Fibroblast of lung (primary cell): Measurements from ENCODE around the gene KLHL18. TPM values are rescaled to one million over a fixed set of nuclear protein-coding genes. Genes with fewer than 3 reads are reported as not detected.

Experiments used
- DNase-seq, 2 donors: peaks; one replicate each; pipeline versions ENCODE4 v3.0.0 to v3.0.0-alpha.2; 2010; ENCODE audit warnings: low read depth in 2 of 2
- H2AFZ ChIP-seq: 2 replicates; pipeline ENCODE4 v1.5.1; 2012; ENCODE audit warnings: low read length, control low read depth, inconsistent platforms
- H3K27ac ChIP-seq: 2 replicates; pipeline ENCODE4 v1.5.1; 2011; ENCODE audit warnings: low read length, control low read depth; ENCODE audit not compliant: insufficient read depth
- H3K27me3 ChIP-seq: 2 replicates; pipeline ENCODE4 v1.5.1; 2011; ENCODE audit warnings: mild to moderate bottlenecking, low read length; ENCODE audit not compliant: control insufficient read depth, insufficient read depth
- H3K36me3 ChIP-seq: 2 replicates; pipeline ENCODE4 v1.5.1; 2011; ENCODE audit warnings: low read length; ENCODE audit not compliant: control insufficient read depth, insufficient read depth
- H3K4me1 ChIP-seq: 2 replicates; pipeline ENCODE4 v1.5.1; 2011; ENCODE audit warnings: low read length; ENCODE audit not compliant: control insufficient read depth, insufficient read depth; ENCODE audit errors: extremely low read depth
- H3K4me2 ChIP-seq: 2 replicates; pipeline ENCODE4 v1.5.1; 2011; ENCODE audit warnings: low read length, control low read depth; ENCODE audit not compliant: insufficient read depth; ENCODE audit errors: extremely low read depth
- H3K4me3 ChIP-seq, 4 experiments: fragments of 200-600 bp in 1 of 4; sonication (generic) in 1 of 4; replicated peaks in 1 of 4; 2 replicates each; pipeline ENCODE4 v1.5.1; 2011 to 2016; ENCODE audit warnings: low read length in 4 of 4, low read depth in 3 of 4, mild to moderate bottlenecking in 3 of 4, control low read depth in 2 of 4, inconsistent platforms in 1 of 4, mixed read lengths in 1 of 4; ENCODE audit not compliant: insufficient read depth in 1 of 4; ENCODE audit errors: control extremely low read depth in 1 of 4
- H3K79me2 ChIP-seq: 2 replicates; pipeline ENCODE4 v1.5.1; 2012; ENCODE audit warnings: mild to moderate bottlenecking, low read length, inconsistent platforms; ENCODE audit not compliant: control insufficient read depth, insufficient read depth
- H3K9ac ChIP-seq: 2 replicates; pipeline ENCODE4 v1.5.1; 2011; ENCODE audit warnings: mild to moderate bottlenecking, low read length, control low read depth; ENCODE audit not compliant: insufficient read depth
- H3K9me3 ChIP-seq: 2 replicates; pipeline ENCODE4 v1.5.1; 2012; ENCODE audit warnings: low read depth, low read length; ENCODE audit not compliant: control insufficient read depth, insufficient read depth
- H4K20me1 ChIP-seq: 2 replicates; pipeline ENCODE4 v1.5.1; 2011; ENCODE audit warnings: low read length; ENCODE audit not compliant: control insufficient read depth, insufficient read depth; ENCODE audit errors: extremely low read depth
- CTCF ChIP-seq, 2 donors: IDR thresholded peaks in 1 of 2; conservative IDR thresholded peaks in 1 of 2; 1 replicate in 1 of 2; 2 replicates in 1 of 2; pipeline ENCODE4 v1.5.1; 2011 to 2012; ENCODE audit warnings: low read length in 2 of 2, control low read depth in 1 of 2, inconsistent platforms in 1 of 2, low read depth in 1 of 2, mild to moderate bottlenecking in 1 of 2
- EZH2 ChIP-seq: IDR thresholded peaks from 2 replicates; pipeline ENCODE4 v1.5.1; 2012; ENCODE audit warnings: low read length, control low read depth, mild to moderate bottlenecking; ENCODE audit errors: missing control alignments
- polyA plus RNA-seq, 2 donors: library from polyadenylated mRNA; depleted of rRNA in 1 of 2; stranded (reverse) in 1 of 2; unstranded in 1 of 2; fragments of >200 nt; gene quantifications; 2 replicates each; pipeline ENCODE4 v1.2.1, GENCODE V29; 2011 to 2012; ENCODE audit warnings: missing spikeins in 1 of 2
- total RNA-seq: library from RNA; depleted of rRNA; stranded (reverse); fragments of >200 nt; gene quantifications from 2 replicates; pipeline ENCODE4 v1.2.1, GENCODE V29; 2014

The KLHL18 gene
- total and polyA plus RNA-seq, 2 donors (not counting 1 experiment from before 2014, with no cell fraction given) = 20.1 to 27.8 TPM

- H3K9me3 ChIP-seq = no peaks in the 10 kb centered on the region
- no peaks in the 10 kb centered on the region for H3K79me2 ChIP-seq
- no peak overlapping the region for H3K27ac ChIP-seq
- H3K4me3 ChIP-seq = no peak overlapping the region
- DNase-seq = no peak
- H3K36me3 ChIP-seq = no peaks in the 10 kb centered on the region
- no peaks in the 10 kb centered on the region for H3K27me3 ChIP-seq
- H3K4me1 ChIP-seq = peaks cover 2% of the 10 kb centered on the region
- TF ChIP-seq CTCF (conservative IDR thresholded peaks at IDR 0.05 in 1 of 2, IDR thresholded peaks at IDR 0.05 in 1 of 2; ENCODE audit: low read depth in 1 of 2, low read length in 2 of 2) = no peak
- TF ChIP-seq EZH2 = no peak
- no peak overlapping the region for H3K4me2 ChIP-seq
- no peak overlapping the region for H2AFZ ChIP-seq
- H3K9ac ChIP-seq = no peak overlapping the region
- H4K20me1 ChIP-seq = no peaks in the 10 kb centered on the region
Measured at GRCh38 chr3:47260605-47261004, 22.1 kb upstream of the KLHL18 start.

- Histone ChIP-seq H3K9ac (no peak overlapping the region), H3K4me3 (no peak overlapping the region), H3K79me2 (no peaks in the 10 kb centered on the region), H3K9me3 (no peaks in the 10 kb centered on the region), H3K4me1 (peaks cover 4% of the 10 kb centered on the region), H4K20me1 (no peaks in the 10 kb centered on the region), H3K4me2 (no peak overlapping the region), H3K27me3 (no peaks in the 10 kb centered on the region), H3K36me3 (no peaks in the 10 kb centered on the region), H2AFZ (no peak overlapping the region), H3K27ac (no peak overlapping the region)
- no peak for DNase-seq
- TF ChIP-seq CTCF (conservative IDR thresholded peaks at IDR 0.05 in 1 of 2, IDR thresholded peaks at IDR 0.05 in 1 of 2; ENCODE audit: low read depth in 1 of 2, low read length in 2 of 2) (no peak), EZH2 (no peak)
Measured at GRCh38 chr3:47261301-47261700, 21.4 kb upstream of the KLHL18 start.

DNA sequence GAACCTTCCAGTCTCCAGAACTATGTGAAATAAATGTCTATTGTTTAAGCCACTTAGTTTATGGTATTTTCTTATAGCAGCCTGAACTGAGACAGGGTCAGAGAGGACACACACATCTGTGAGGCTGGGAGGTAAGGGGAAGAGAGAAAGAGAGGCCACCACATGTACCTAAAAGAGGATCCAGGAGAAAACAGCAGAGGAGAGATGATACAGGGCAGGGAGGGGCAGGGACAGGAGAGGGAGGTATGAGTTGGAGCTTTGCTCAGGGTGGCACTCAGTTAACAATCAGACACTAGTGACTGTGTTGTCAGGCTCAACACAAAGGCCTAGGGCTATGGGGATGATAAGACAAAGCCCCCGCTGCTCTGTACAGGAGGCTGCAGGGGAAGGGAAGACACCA, 17.7 kb upstream of the KLHL18 start:
- Histone ChIP-seq H3K4me2 (no peak overlapping the region), H2AFZ (no peak overlapping the region), H3K4me1 (peaks cover 11% of the 10 kb centered on the region), H3K9ac (no peak overlapping the region), H3K36me3 (no peaks in the 10 kb centered on the region), H4K20me1 (no peaks in the 10 kb centered on the region), H3K27me3 (no peaks in the 10 kb centered on the region), H3K9me3 (no peaks in the 10 kb centered on the region), H3K4me3 (no peak overlapping the region), H3K79me2 (no peaks in the 10 kb centered on the region), H3K27ac (no peak overlapping the region)
- DNase-seq = no peak
- TF ChIP-seq CTCF (conservative IDR thresholded peaks at IDR 0.05 in 1 of 2, IDR thresholded peaks at IDR 0.05 in 1 of 2; ENCODE audit: low read depth in 1 of 2, low read length in 2 of 2) (no peak), EZH2 (no peak)
